Mesenchymal stem cell (in vitro differentiated cells and primary cell): ENCODE data around the gene AQP9.

Source experiments
- DNase-seq: peaks from one replicate; pipeline ENCODE4 v3.0.0-alpha.2; 2013
- H2AFZ ChIP-seq: one replicate; pipeline ENCODE4 v1.6.1; 2013; ENCODE audit warnings: low read depth, mild to moderate bottlenecking, control low read depth, inconsistent platforms, low read length, moderate library complexity
- H2AK5ac ChIP-seq: 2 replicates; pipeline ENCODE4 v1.6.1; 2013; ENCODE audit warnings: low read length, moderate library complexity, mild to moderate bottlenecking, inconsistent platforms; ENCODE audit not compliant: severe bottlenecking
- H2BK120ac ChIP-seq: one replicate; pipeline ENCODE4 v1.6.1; 2013; ENCODE audit warnings: low read depth, mild to moderate bottlenecking, inconsistent platforms, low read length, moderate library complexity
- H2BK12ac ChIP-seq, 2 experiments: one replicate each; pipeline ENCODE4 v1.6.1; 2013; ENCODE audit warnings: inconsistent platforms in 2 of 2, low read length in 2 of 2, mild to moderate bottlenecking in 2 of 2, moderate library complexity in 2 of 2, control low read depth in 1 of 2
- H2BK15ac ChIP-seq: one replicate; pipeline ENCODE4 v1.6.1; 2013; ENCODE audit warnings: mild to moderate bottlenecking, low read depth, inconsistent platforms; ENCODE audit not compliant: poor library complexity, severe bottlenecking
- H2BK5ac ChIP-seq: 2 replicates; pipeline ENCODE4 v1.6.1; 2013; ENCODE audit warnings: low read depth, mild to moderate bottlenecking, low read length, control low read depth, inconsistent platforms; ENCODE audit not compliant: poor library complexity, severe bottlenecking
- H3K14ac ChIP-seq, 2 experiments: one replicate each; pipeline ENCODE4 v1.6.1; 2013; ENCODE audit warnings: inconsistent platforms in 2 of 2, low read length in 2 of 2, control low read depth in 1 of 2, mild to moderate bottlenecking in 1 of 2, moderate library complexity in 1 of 2
- H3K18ac ChIP-seq, 2 experiments: one replicate each; pipeline ENCODE4 v1.6.1; 2013; ENCODE audit warnings: inconsistent platforms in 2 of 2, low read length in 2 of 2, control low read depth in 1 of 2, low read depth in 1 of 2, mild to moderate bottlenecking in 1 of 2
- H3K23ac ChIP-seq, 2 experiments: one replicate each; pipeline ENCODE4 v1.6.1; 2013; ENCODE audit warnings: inconsistent platforms in 2 of 2, low read length in 2 of 2, mild to moderate bottlenecking in 2 of 2, moderate library complexity in 2 of 2, control low read depth in 1 of 2
- H3K27ac ChIP-seq: 2 replicates; pipeline ENCODE4 v1.5.1; 2013; ENCODE audit warnings: mild to moderate bottlenecking, moderate library complexity, low read length, control low read depth, inconsistent platforms; ENCODE audit not compliant: poor library complexity, severe bottlenecking
- H3K27me3 ChIP-seq, 2 experiments: 2 replicates each; pipeline versions ENCODE4 v1.6.1 to v1.7.0; 2013; ENCODE audit warnings: low read length in 2 of 2, mild to moderate bottlenecking in 2 of 2, moderate library complexity in 2 of 2, control low read depth in 1 of 2, inconsistent platforms in 1 of 2; ENCODE audit not compliant: control insufficient read depth in 1 of 2, insufficient read depth in 1 of 2
- H3K36me3 ChIP-seq, 2 experiments: 2 replicates each; pipeline versions ENCODE4 v1.6.1 to v1.7.0; 2013; ENCODE audit warnings: low read length in 2 of 2, control low read depth in 1 of 2, inconsistent platforms in 1 of 2, low read depth in 1 of 2, mild to moderate bottlenecking in 1 of 2; ENCODE audit not compliant: insufficient read depth in 2 of 2, control insufficient read depth in 1 of 2
- H3K4ac ChIP-seq, 2 experiments: one replicate each; pipeline ENCODE4 v1.6.1; 2013; ENCODE audit warnings: inconsistent platforms in 2 of 2, low read length in 2 of 2, mild to moderate bottlenecking in 2 of 2, moderate library complexity in 2 of 2, control low read depth in 1 of 2, low read depth in 1 of 2
- H3K4me1 ChIP-seq: 2 replicates; pipeline ENCODE4 v1.6.1; 2013; ENCODE audit warnings: low read depth, low read length, control low read depth; ENCODE audit not compliant: control insufficient read depth, insufficient read depth
- H3K4me2 ChIP-seq: 2 replicates; pipeline ENCODE4 v1.6.1; 2013; ENCODE audit warnings: low read length, mild to moderate bottlenecking, inconsistent platforms; ENCODE audit not compliant: poor library complexity, severe bottlenecking
- H3K4me3 ChIP-seq, 2 experiments: 2 replicates each; pipeline versions ENCODE4 v1.5.1 to v1.7.0; 2013; ENCODE audit warnings: low read length in 2 of 2, mild to moderate bottlenecking in 2 of 2, control low read depth in 1 of 2, low read depth in 1 of 2; ENCODE audit not compliant: insufficient read depth in 1 of 2
- H3K79me1 ChIP-seq: replicated peaks from 2 replicates; pipeline ENCODE4 v1.6.1; 2013; ENCODE audit warnings: mild to moderate bottlenecking, control low read depth, low read length, inconsistent platforms; ENCODE audit not compliant: poor library complexity, severe bottlenecking
- H3K9ac ChIP-seq: 2 replicates; pipeline ENCODE4 v1.7.0; 2013; ENCODE audit warnings: mild to moderate bottlenecking, low read length, moderate library complexity
- H3K9me3 ChIP-seq: 2 replicates; pipeline ENCODE4 v1.7.0; 2013; ENCODE audit warnings: mild to moderate bottlenecking, low read length; ENCODE audit not compliant: control insufficient read depth
- H4K8ac ChIP-seq: one replicate; pipeline ENCODE4 v1.6.1; 2013; ENCODE audit warnings: inconsistent platforms, mild to moderate bottlenecking, low read length, moderate library complexity
- H4K91ac ChIP-seq: one replicate; pipeline ENCODE4 v1.6.1; 2013; ENCODE audit warnings: mild to moderate bottlenecking, low read length, inconsistent platforms
- WGBS: methylation state at CpG from one replicate; pipeline ENCODE4 v1.1.7; 2013; ENCODE audit warnings: mixed read lengths; 5-methylcytosine and 5-hydroxymethylcytosine counted together

AQP9 gene

DNA sequence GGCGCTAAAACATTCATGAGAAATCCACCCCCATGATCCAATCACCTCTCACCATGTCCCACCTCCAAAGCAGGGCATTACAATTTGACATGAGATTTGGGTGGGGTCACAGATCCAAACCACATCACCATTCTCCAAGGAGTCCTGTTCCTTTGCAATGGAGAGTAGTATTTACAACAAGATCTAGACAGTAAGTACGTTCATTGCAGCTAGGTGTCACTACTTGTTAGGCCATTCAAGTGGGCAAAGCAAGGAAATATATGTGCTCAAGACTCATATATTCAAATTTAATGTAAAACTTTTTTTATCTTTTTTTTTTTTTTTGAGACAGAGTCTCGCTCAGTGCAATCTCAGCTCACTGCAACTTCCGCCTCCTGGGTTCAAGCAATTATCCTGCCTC, 79.3 kb downstream of the AQP9 start:
- H2BK5ac ChIP-seq: no peak overlapping the region
- H3K9me3 ChIP-seq: peaks cover 9% of the 10 kb centered on the region
- no peak overlapping the region for H2BK12ac ChIP-seq
- no peaks in the 10 kb centered on the region for H3K36me3 ChIP-seq
- no peak overlapping the region for H3K4ac ChIP-seq
- H3K4me1 ChIP-seq: no peaks in the 10 kb centered on the region
- no peak overlapping the region for H3K18ac ChIP-seq
- no peak overlapping the region for H2BK120ac ChIP-seq
- H2AK5ac ChIP-seq: no peak overlapping the region
- H4K8ac ChIP-seq: no peak overlapping the region
- no peaks in the 10 kb centered on the region for H3K79me1 ChIP-seq
- H3K23ac ChIP-seq: no peak overlapping the region
- no peak for DNase-seq
- no peak overlapping the region for H3K4me3 ChIP-seq
- H3K14ac ChIP-seq: peak overlapping the region in 1 of 2 experiments; percentile 1
- H4K91ac ChIP-seq: no peak overlapping the region
- H3K9ac ChIP-seq: no peak overlapping the region
- no peaks in the 10 kb centered on the region for H3K27me3 ChIP-seq
- H3K4me2 ChIP-seq: no peak overlapping the region
- no peak overlapping the region for H2AFZ ChIP-seq
- H2BK15ac ChIP-seq: no peak overlapping the region
- H3K27ac ChIP-seq: no peak overlapping the region
- WGBS: 98% methylated on average over 2 of the region's 4 CpGs

DNA sequence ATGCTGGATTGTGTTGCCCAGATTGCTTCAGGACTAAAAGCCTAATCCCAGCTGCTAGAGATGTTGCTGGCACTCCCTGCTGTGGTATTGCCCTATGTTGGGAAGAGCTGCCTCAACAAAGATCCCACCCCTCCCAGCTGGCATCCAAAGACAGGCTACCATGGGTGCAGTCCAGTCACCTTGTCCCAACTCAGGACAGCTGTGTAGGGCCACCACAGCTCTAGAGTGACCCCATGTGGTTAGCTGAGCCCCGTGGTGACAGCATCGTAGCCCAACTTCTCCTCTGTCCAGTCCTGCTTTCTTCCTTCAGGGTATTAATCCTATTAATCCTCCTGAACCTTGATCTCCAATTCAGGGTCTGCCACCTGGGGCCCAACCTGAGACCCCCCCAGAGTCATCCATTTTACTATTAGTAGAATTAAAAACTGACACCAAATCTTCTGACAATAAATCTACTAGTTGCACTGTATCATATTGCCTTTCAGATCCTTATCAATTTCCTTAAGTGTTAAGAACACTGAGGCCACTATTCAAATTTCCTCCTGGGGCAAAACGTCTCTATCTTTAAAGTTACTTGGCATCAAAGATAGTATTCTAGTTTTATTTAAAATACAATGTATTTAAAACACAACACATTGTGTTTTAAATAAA, 83.5 kb downstream of the AQP9 start:
- Histone ChIP-seq H3K4ac (no peak overlapping the region), H2AK5ac (no peak overlapping the region), H2BK15ac (no peak overlapping the region), H3K4me3 (no peak overlapping the region), H3K14ac (no peak overlapping the region), H2AFZ (no peak overlapping the region), H3K23ac (no peak overlapping the region), H3K9ac (peak overlapping the region; percentile 37), H3K18ac (no peak overlapping the region), H3K4me2 (no peak overlapping the region), H3K36me3 (no peaks in the 10 kb centered on the region), H4K8ac (no peak overlapping the region), H3K9me3 (peaks cover 9% of the 10 kb centered on the region), H3K27ac (no peak overlapping the region), H2BK5ac (no peak overlapping the region), H3K4me1 (peaks cover 2% of the 10 kb centered on the region), H3K27me3 (no peaks in the 10 kb centered on the region), H4K91ac (no peak overlapping the region), H2BK12ac (no peak overlapping the region), H2BK120ac (no peak overlapping the region), H3K79me1 (no peaks in the 10 kb centered on the region)
- DNase-seq: peak; percentile 30
- WGBS: 49% methylated on average over 2 of the region's 3 CpGs

DNA sequence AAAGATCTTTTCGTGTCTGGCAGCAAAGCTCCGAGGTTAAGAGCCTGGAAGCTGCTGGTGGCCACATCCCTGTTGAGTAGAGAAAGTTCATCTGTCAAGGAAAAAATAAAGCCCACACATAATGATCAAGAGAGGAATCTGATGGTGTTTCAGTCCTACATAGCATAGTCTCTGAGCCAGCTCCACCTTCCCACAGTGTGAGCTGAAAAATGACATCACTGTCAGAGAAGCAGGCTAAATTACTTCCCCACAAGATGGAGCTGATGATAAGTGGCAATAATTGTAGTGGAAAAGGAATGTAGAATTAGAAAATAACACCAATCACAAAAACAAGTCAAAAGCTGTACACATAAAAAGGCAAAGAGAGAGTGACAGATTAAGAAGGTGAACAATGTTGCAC, 84.5 kb downstream of the AQP9 start:
- 100% methylated on average over 2 of the region's 2 CpGs for WGBS
- H3K14ac ChIP-seq: no peak overlapping the region

DNA sequence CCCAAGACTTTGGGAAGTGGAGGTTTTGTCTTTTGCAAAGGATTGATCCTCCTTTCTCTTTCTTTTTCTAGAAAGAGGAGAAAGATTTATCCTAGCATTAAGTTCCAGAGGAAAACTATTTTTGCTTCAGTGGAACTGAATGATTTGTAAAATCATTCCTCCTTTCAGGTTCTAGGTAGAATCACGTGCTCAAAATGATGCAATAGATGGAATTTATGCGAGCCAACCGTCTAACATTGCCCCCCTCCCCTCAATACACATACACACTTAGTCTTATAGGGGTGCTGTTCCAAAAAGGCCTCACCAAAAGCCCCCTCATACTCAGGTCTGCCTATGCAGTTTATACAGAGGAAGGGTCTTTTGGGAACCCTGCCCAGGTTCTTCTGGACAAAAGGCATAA, 85.3 kb downstream of the AQP9 start:
- H3K18ac ChIP-seq: no peak overlapping the region
- no peaks in the 10 kb centered on the region for H3K27me3 ChIP-seq
- no peak for DNase-seq
- H3K27ac ChIP-seq: no peak overlapping the region
- no peak overlapping the region for H3K14ac ChIP-seq
- peaks cover 4% of the 10 kb centered on the region for H3K4me1 ChIP-seq
- H3K79me1 ChIP-seq: no peaks in the 10 kb centered on the region
- H3K36me3 ChIP-seq: no peaks in the 10 kb centered on the region
- H2BK15ac ChIP-seq: no peak overlapping the region
- H4K91ac ChIP-seq: no peak overlapping the region
- H3K9ac ChIP-seq: peak overlapping the region; percentile 39
- H3K4me3 ChIP-seq: no peak overlapping the region
- no peak overlapping the region for H2BK120ac ChIP-seq
- H3K9me3 ChIP-seq: peaks cover 9% of the 10 kb centered on the region
- WGBS: 83% methylated on average over 3 of the region's 3 CpGs
- no peak overlapping the region for H3K4ac ChIP-seq
- H3K23ac ChIP-seq: no peak overlapping the region
- H2BK5ac ChIP-seq: no peak overlapping the region
- no peak overlapping the region for H2BK12ac ChIP-seq
- no peak overlapping the region for H2AFZ ChIP-seq
- H4K8ac ChIP-seq: no peak overlapping the region
- H2AK5ac ChIP-seq: no peak overlapping the region
- H3K4me2 ChIP-seq: no peak overlapping the region

More for the DNA sequence above, 84.5 kb downstream of the AQP9 start:
- Histone ChIP-seq H3K4me2 (no peak overlapping the region), H2AFZ (no peak overlapping the region), H2BK15ac (no peak overlapping the region), H3K27me3 (no peaks in the 10 kb centered on the region), H3K79me1 (no peaks in the 10 kb centered on the region), H3K9ac (peak overlapping the region; percentile 37), H2AK5ac (no peak overlapping the region), H2BK12ac (no peak overlapping the region), H3K36me3 (no peaks in the 10 kb centered on the region), H3K4me3 (no peak overlapping the region), H2BK5ac (no peak overlapping the region), H2BK120ac (no peak overlapping the region), H4K8ac (no peak overlapping the region), H3K4ac (no peak overlapping the region), H3K9me3 (peaks cover 9% of the 10 kb centered on the region), H3K18ac (no peak overlapping the region), H3K4me1 (peaks cover 2% of the 10 kb centered on the region), H4K91ac (no peak overlapping the region), H3K23ac (no peak overlapping the region), H3K27ac (no peak overlapping the region)
- DNase-seq: peak; percentile 37
